ENCODE results near the gene GRIK3. TPM values are rescaled to one million over a fixed set of nuclear protein-coding genes. Genes with fewer than 3 reads are reported as not detected.
A peak's percentile ranks its signal among the peaks of the same experiment; 100 is the strongest.

GRIK3 gene
- total and polyA plus RNA-seq, 7 donors: 0.03 to 0.15 (median 0.04) TPM; not detected in 2

- Histone ChIP-seq H3K4me3 (no peak overlapping the region), H3K9me3 (no peaks in the 10 kb centered on the region), H3K27me3 (ENCODE audit: insufficient read depth in 3 of 3, low read length in 2 of 3) (peaks cover 0 to 24% (median 11%) of the 10 kb centered on the region in 3 donors), H3K4me1 (no peaks in the 10 kb centered on the region), H3K27ac (no peak overlapping the region), H3K36me3 (ENCODE audit: insufficient read depth in 1 of 2, low read depth in 1 of 2) (no peaks in the 10 kb centered on the region)
- WGBS, 3 donors: 33 to 41% (median 36%) methylated on average over 11 of the region's 11 CpGs
- intact Hi-C loops (cut with DNase I): no loop called here
- DNase-seq: peak in 1 of 2 donors; percentile 47
- ATAC-seq: no peak
- TF ChIP-seq CTCF (IDR thresholded peaks at IDR 0.05): no peak
These were observed 198.0 kb downstream of the GRIK3 start for GRCh38 chr1:36836196-36836883.

- no peaks in the 10 kb centered on the region for H3K9me3 ChIP-seq
- peak in 1 of 2 donors; percentile 34 for DNase-seq
These were observed 198.6 kb downstream of the GRIK3 start for GRCh38 chr1:36835696-36836095.

GRCh38 chr1:36835017-36835695 is 199.2 kb downstream of the GRIK3 start:
- Histone ChIP-seq H3K27me3 (ENCODE audit: insufficient read depth in 3 of 3, low read length in 2 of 3) (peaks cover 0 to 20% (median 10%) of the 10 kb centered on the region in 3 donors), H3K9me3 (no peaks in the 10 kb centered on the region), H3K4me3 (no peak overlapping the region), H3K27ac (no peak overlapping the region), H3K36me3 (ENCODE audit: insufficient read depth in 1 of 2, low read depth in 1 of 2) (no peaks in the 10 kb centered on the region), H3K4me1 (no peaks in the 10 kb centered on the region)
- TF ChIP-seq CTCF (IDR thresholded peaks at IDR 0.05): no peak
- intact Hi-C loops (cut with DNase I): no loop called here
- peak in 1 of 2 donors; percentile 30 for DNase-seq
- WGBS, 3 donors: 46 to 61% (median 58%) methylated on average over 4 of the region's 4 CpGs
- no peak for ATAC-seq

More at GRCh38 chr1:36835696-36836095, 198.6 kb downstream of the GRIK3 start:
- TF ChIP-seq CTCF (IDR thresholded peaks at IDR 0.05): no peak
- ATAC-seq: no peak
- no peaks in the 10 kb centered on the region for H3K4me1 ChIP-seq
- intact Hi-C loops (cut with DNase I): no loop called here
- H3K27me3 ChIP-seq (ENCODE audit: insufficient read depth in 3 of 3, low read length in 2 of 3): peaks cover 0 to 20% (median 11%) of the 10 kb centered on the region in 3 donors
- no peak overlapping the region for H3K4me3 ChIP-seq
- no peaks in the 10 kb centered on the region for H3K36me3 ChIP-seq (ENCODE audit: insufficient read depth in 1 of 2, low read depth in 1 of 2)
- 35 to 48% (median 38%) methylated on average over 4 of the region's 4 CpGs for WGBS, 3 donors
- no peak overlapping the region for H3K27ac ChIP-seq

- Histone ChIP-seq H3K9me3 (no peaks in the 10 kb centered on the region), H3K27ac (no peak overlapping the region), H3K36me3 (ENCODE audit: insufficient read depth in 1 of 2, low read depth in 1 of 2) (no peaks in the 10 kb centered on the region), H3K4me1 (no peaks in the 10 kb centered on the region), H3K27me3 (ENCODE audit: insufficient read depth in 3 of 3, low read length in 2 of 3) (peaks cover 0 to 25% (median 10%) of the 10 kb centered on the region in 3 donors), H3K4me3 (no peak overlapping the region)
- DNase-seq (peak in 1 of 2 donors; percentile 12), ATAC-seq (no peak)
- 84 to 95% (median 84%) methylated on average over 5 of the region's 5 CpGs for WGBS, 3 donors
- intact Hi-C loops (cut with DNase I): no loop called here
- no peak for TF ChIP-seq CTCF (IDR thresholded peaks at IDR 0.05)
These were observed 199.7 kb downstream of the GRIK3 start for GRCh38 chr1:36834586-36834985.
